HL-60/S4 treated with retinoic acid at 250 ng/mL for 4 days and 3 days (cell line): Measurements from ENCODE around the gene TEPSIN.
"Not testable (repeated sequence)": the region's sequence is repeated elsewhere in the genome, so short reads cannot be mapped to it uniquely, and the experiment has no call there.

Source experiments
- in situ Hi-C: fragments of 300-500 bp; cut with MboI; formaldehyde crosslinking; loops from 2 replicates; pipeline ENCODE4 v1.7.0; 2022; ENCODE audit warnings: low sequenced_read_pairs

TEPSIN gene

DNA sequence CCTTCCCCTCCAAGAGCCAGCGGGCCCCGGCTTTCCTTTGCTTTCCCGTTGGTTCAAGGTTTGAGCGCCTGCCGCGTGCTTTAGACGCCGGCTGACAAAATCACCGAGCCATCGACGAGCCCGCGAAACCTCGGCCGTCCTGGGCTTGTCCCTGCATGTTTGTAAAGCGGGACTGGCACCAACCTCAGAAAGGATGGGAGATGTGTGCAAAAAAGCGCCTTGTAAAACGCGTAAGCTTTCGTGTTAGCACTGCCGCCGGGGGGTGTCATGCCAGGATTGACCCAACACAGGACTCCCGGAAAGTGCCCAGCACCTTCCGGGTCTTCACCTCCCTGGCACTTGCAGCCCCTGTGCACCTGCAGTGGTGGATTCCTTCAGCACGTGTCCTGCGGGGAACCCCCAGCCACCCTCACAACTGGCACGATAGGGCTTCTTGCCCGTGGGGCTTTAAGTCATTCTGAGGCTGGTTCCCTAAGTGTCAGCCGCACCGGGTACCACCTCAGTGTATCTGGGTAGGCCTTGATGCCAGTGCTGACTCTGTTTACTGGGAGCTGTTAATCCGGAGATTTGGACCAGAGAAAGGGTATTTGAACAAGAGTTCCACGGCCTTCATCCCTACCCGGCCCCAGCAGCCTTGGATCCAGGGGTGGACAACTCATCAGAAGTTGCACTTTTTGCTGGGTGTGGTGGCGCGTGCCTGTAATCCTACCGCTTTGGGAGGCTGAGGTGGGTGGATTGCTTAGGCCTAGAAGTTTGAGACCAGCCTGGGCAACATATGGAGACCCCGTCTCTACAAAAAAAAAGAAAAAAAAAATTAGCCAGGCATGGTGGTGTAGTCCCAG is 1.1 kb upstream of the TEPSIN start:
- in situ Hi-C loops, result no loop called here

- in situ Hi-C loops, result no loop called here
Measured at GRCh38 chr17:81238490-81238814, 403 bp downstream of the TEPSIN start.

DNA sequence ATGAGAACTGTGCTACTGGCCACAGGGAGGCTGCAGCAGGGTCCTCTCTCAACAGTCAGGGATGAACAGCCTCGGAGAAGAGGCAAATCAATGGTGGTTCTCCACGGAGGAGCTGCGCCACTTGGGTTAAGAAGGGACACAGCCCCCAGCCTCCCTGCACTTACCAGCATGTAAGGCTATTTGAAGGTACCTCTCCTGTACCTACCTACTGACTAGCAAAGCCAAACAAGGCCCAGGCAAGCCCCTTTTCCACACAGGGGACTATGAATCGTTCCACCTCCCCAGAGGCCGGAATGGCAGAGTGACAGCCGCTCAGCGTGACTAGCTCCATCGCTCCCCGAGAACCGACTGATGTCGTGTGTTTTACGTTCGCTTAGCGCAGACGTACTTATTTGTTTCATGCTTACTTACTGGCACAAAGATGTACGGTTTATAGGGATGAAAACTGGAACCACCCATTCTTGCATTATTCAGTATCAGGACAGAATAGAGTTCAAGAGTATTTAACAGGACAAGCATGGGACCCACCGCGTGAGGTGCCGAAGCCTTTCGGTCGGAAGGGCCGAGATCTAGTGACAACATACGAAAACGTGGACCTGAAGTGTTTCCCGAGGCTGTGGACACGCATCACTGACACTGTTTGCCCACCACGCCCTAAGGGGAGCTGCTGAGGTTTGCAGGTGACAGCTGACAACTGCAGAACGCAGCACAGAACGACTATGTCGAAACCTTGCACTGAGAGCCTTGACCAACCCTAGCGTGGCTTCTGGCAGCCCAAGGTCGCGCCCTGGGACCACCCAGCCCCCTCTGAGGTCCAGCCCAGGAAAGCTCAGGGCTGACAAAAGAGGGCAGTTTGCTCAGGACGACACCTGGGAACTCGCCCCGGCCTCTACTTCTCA is 1.0 kb downstream of the TEPSIN start:
- in situ Hi-C loops, result no loop called here

DNA sequence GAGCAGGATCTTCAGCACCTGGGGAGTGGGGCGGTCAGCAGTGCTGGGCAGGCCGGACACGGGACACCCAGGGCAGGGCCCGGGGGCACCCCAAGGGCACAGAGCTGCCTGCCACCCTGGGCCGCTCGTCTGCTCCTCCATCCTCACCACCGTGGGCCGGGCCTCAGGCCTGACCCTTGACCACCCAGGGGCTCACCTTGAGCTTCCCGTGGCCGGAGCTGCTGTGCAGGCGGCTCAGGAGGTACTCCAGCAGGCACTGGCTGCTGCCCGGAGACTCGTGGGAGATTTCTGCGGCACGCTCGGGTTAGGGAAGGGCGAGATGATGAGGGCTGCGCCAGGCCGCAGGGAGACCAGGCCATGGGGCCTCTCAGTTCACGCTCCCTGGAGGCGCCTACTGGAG is 2.1 kb downstream of the TEPSIN start:
- in situ Hi-C loops, result no loop called here

DNA sequence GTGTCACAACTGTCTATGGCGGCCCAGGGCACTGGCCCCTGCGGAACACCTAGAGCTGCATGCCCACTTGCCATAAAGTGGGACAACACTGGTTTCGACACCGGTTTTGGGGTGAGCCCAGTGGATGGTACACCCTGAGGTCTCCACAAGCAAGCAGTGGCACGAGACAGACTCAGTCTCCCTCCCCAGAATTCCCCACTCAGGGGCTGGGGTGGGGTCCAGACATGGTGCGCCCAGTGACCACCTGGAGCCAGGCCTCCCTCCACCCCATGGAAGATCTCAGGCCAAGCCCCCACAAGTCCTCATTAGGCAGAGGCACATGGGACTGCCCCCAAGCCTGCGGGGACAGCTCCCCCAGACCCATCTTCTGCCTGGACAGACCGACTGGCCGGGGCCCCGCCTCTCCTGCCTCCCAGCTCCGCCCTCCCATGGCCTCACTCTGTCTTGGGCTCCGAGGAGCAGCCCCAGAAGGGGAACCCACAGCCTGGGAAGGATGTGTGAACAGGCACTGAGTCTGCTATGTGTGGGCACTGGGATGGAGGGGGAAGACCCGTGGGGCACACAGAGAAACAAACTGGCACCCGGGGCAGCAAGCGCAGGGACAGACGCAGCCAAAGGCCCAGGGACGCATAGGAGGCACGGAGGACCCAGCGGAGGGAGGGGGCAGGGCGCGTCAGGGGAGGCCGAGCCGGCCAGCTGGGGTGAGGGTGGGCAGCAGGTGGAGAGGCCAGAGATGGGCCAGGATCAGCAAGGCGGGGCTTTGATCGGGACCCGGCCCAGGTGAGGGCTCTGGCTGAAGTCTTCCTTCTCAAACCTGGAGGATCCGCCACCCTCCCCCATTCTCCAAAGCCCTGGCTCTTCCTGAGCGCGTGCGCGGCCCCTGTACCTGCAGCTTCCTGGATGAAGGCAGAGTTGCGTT is 2.8 kb downstream of the TEPSIN start:
- in situ Hi-C loops, result no loop called here

DNA sequence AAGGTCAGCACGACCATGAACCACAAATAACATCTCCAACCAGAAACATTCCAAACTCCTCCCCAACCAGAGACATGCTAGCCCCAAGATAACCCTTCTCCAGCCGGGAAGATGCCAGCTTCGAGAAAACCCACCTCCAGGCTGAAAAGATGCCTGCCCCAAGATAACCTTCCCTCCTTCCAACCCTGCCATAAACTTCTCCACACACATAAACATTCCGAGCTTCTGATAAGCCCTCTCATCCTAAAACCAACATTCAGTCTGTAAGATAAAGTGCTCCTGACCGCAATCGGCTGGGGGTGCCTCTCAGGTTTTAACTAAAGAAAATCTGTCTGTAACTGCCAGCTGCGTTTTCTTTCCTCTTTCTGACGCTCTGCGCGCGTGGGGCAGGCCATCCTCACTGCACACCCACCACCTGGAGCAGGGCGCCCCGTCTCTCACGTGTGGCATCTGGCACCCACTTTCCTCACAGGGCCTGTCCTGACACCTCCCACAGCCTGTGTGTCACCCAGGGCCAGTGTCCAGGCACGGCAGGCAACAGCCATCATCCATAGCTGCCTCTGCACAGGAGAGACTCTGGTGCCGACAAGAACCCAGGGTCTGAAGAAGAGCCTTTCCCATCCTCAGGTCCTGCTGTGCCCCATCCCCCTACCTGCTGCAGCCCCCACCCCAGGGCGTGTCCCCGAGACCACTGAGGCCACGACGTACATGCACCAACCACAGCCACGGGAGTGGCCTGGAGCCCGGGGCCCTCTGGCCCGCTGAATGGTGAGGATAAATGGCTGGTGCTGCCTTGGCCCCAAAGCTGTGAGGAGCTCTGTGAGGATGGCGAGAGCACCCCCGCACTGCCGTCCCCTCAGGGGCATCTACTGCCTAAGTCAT is 3.7 kb downstream of the TEPSIN start:
- in situ Hi-C loops, result no loop called here

DNA sequence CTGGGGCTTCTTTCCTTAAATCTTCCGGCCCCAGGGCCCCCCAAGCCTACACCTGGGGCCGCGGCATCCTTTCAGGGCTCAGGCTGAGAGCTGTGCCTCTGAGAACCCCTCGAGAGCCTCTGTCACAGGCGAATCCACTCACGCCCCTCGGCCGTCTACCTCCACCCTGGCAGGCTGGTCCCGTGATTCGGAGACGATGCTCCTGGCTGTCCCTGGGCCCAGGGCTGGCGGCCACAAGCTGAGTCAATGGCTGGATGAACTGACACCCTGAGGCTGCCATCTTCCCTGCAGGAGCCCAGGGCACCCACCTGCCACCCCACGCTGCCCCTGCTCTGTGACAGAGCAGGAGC is 4.4 kb downstream of the TEPSIN start:
- in situ Hi-C loops, result no loop called here

GRCh38 chr17:81233811-81234505 is 4.9 kb downstream of the TEPSIN start:
- in situ Hi-C loops, result no loop called here

GRCh38 chr17:81233316-81233715 is 5.5 kb downstream of the TEPSIN start:
- in situ Hi-C loops, result no loop called here

GRCh38 chr17:81232616-81233241 is 6.1 kb downstream of the TEPSIN start:
- in situ Hi-C loops, result no loop called here

GRCh38 chr17:81231766-81232581 is 6.9 kb downstream of the TEPSIN start:
- in situ Hi-C loops, result no loop called here

DNA sequence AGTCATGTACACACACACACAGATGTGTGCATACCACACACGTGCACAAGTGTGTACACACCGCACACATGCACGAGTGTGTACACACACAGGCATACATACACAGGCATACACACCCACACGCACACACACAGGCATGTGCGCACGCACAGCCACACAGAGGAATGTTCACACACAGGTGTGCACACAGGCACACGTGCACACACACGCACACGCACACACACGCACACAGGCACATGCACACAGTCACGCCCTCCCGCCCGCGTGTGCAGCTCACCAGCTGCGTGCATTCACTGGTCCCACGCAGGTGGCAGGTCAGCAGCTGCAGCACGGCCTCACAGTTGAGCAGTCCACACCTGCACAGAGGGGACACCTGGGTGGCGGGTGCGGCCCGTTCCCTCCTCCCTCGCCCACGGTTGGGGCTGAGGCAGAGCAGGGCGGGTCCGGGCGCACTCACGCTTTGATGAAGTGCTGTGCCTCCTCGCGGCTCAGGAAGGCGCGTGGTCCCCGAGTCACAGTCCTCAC is 7.7 kb downstream of the TEPSIN start:
- in situ Hi-C loops, result no loop called here

DNA sequence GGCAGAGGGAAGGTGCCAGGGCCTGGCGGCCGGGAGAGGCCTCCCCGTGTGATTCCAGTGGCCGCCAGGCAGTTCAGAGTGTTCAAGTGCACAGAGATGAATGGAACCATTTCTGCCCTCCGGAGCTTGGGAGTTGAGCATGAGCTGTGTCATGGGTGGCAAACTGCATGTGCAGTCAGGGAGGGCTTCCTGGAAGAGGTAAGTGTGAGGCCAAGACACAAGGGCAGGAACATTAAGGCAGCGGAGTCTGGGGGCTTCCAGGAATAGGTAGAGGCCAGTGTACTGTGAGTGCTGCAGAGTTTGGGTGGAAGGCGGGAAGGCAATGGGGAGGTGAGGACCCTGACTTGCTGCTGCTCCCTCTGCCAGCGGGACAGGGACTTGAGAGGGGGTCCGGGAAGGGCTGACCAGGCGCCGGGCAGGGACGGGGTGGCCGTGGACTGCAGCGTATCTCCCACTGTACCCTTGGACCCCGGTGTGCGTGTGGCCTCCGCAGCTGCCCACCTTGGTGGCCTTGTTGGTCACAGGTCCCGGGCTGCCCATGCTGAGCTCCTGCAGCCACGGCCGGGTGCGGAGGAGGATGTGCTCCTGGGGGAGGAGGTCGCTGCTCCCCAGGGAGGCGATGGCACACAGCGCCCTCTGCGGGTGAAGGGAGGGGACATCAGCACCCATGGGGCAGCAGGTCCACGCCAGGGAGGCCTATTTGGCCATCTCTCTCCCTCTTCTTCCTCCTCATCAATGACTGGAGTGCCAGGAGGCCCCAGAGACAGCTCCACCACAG is 8.6 kb downstream of the TEPSIN start:
- in situ Hi-C loops, result no loop called here

GRCh38 chr17:81229666-81229920 is 9.3 kb downstream of the TEPSIN start:
- in situ Hi-C loops, result no loop called here

- in situ Hi-C loops, result no loop called here
Measured at GRCh38 chr17:81228834-81229665, 9.8 kb downstream of the TEPSIN start.

GRCh38 chr17:81228420-81228819 is 10.4 kb downstream of the TEPSIN start:
- in situ Hi-C loops, result no loop called here

- in situ Hi-C loops, result not testable (repeated sequence)
Measured at GRCh38 chr17:81227630-81228029, 11.2 kb downstream of the TEPSIN start.
